Neural cell (in vitro differentiated cells): Measurements from ENCODE around the gene SDK2.

ENCODE experiments used
- CTCF ChIP-seq: fragments of 450-650 bp; IDR thresholded peaks from 2 replicates; pipeline ENCODE4 v1.5.1; 2014; ENCODE audit warnings: antibody characterized with exemption, mild to moderate bottlenecking, moderate library complexity; ENCODE audit not compliant: poor library complexity, severe bottlenecking
- POLR2AphosphoS5 ChIP-seq: IDR thresholded peaks from 2 replicates; pipeline ENCODE4 v1.6.1; 2012
- SMC3 ChIP-seq: fragments of 450-650 bp; conservative IDR thresholded peaks from 2 replicates; pipeline ENCODE4 v1.6.1; 2014; ENCODE audit warnings: antibody characterized with exemption, mild to moderate bottlenecking, moderate library complexity; ENCODE audit not compliant: poor library complexity
- TAF1 ChIP-seq: IDR thresholded peaks from 2 replicates; pipeline ENCODE4 v1.6.1; 2012; ENCODE audit warnings: low read depth

GRCh38 chr17:73358668-73359067 lies 285.6 kb downstream of the SDK2 start:
- TF ChIP-seq CTCF = no peak
- no peak for TF ChIP-seq POLR2AphosphoS5
- TF ChIP-seq SMC3 = no peak
- no peak for TF ChIP-seq TAF1
